GM21786 (cell line): Measurements from ENCODE around the gene COL16A1.

ENCODE experiments used
- ATAC-seq: cut with Tn5 transposase; IDR thresholded peaks from one replicate; pipeline ENCODE4 v1.9.1; 2021; ENCODE audit not compliant: unreplicated experiment

The COL16A1 gene

DNA sequence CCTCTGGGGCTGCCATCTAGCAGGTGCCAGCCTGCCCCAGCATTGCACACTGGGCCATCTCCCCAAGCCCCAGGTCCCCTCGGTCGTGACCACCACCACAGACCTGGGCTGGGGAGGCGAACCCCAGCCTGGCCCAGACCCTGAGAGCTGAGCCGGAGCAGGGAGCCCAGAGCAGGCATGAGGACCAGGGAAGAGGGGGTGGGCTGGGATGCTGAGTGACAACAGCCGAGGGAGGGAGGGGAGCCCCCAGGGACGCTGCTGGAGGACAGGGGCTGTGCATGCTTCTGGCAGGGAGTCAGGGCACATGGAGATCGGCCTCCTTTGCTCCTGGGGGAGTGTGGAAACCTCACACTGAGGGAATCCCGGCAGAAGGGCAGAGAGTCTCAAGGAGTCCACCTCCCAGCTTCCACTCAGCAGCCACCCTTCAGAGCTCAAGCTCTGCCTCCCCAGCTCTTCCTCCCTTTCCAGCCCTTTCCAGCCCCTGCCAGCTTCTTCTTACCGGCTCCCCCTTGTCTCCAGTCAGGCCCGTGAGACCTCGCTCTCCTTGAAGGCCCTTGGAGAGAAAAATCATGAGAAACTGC is 35.4 kb downstream of the COL16A1 start:
- no peak for ATAC-seq

DNA sequence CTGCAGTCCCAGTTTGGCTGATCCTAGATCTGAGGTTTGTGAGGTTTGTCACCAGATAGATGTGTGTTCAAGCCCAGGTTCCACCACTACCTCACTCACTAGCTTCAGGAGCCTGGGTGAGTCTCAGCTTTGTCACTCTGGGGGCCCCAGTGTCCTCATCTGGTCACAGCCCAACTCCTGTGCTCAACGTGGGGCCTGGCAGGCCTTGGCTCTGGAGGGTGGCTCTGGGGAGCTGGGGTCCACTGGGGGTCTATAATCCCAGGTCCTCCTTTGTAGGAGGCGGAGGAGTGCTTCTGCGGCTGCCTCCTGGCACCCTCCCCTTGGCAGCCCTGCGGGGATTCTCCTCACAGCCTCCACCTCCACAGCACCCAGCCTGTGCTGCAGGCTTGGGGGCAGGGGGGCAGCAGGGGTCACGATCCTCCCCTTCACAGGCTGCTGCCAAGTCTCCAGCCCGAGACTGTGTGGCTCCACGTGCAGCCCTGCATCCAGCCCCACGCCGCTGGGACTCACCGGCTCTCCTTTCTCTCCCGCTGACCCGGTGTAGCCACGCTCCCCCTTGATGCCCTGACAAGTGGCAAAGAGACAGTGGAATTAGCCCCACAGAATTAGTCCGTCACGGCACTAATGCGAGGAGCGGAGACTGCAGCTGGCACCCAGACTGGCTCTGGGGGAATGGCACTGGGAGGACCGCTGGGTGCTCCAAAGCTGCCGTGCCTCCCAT is 36.6 kb downstream of the COL16A1 start:
- ATAC-seq, result no peak

DNA sequence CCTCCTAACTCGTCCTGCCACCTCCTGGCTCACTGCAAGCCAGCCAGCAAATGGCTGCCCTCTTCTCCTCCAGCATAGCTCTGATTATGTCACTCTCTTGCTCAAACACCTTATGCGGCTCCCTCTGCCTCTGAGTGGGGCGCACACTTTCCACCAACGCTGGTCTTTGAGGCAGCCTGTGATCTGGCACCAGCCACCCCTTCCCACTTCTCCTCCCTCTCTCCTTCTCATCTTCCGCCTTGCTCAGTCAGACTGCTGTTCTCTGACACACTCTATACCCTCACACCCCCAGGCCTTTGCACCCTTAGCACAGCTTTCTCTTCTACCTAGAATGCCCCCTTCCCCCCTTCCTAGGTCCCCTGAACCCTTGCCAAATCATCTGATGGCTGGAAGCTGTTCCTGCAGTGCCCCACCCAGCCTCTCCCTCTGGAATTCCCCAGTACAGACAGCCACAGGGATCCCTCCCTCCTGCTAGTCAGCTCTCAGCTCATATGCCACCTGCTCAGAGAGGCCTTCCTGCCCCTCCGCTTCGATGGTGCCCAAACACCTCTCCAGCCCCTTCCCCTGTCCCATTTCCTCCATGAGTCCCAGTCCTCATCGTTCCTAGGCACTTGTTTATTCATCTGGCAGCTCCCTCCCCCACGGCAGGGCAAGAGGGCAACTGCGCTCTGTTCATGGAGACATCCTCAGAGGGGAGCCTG is 37.4 kb downstream of the COL16A1 start:
- no peak for ATAC-seq

DNA sequence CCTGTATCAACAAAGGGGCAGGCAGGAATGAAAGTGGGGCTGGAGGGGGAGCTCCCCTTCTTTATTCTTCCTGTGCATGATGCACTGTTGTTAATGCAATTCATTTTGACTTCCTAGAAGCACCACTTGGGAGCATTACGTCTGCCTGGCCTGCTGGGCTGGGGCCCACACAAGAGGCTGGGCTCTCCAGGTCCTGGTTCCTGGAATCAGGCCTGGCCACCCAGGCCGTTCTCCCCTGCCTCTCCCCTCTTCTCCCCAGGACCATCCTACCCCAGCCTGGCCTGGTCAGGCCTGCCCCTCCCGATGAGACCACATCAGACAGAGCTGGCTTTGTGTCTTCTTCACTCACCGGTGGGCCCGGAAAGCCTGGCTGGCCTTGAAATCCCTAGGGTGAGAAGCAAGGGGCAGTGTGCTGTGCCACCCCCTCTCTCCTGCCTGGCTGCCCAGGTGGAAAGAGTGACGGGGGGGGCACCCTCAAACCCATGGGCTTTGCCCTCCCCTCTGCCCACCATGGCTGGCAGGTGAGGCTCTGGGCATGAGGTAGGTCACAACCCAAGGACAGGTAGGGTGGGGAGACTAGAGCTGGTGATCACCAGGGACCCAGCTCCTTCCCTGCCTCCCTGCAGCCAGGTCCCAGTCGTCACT is 38.5 kb downstream of the COL16A1 start:
- ATAC-seq, result no peak

DNA sequence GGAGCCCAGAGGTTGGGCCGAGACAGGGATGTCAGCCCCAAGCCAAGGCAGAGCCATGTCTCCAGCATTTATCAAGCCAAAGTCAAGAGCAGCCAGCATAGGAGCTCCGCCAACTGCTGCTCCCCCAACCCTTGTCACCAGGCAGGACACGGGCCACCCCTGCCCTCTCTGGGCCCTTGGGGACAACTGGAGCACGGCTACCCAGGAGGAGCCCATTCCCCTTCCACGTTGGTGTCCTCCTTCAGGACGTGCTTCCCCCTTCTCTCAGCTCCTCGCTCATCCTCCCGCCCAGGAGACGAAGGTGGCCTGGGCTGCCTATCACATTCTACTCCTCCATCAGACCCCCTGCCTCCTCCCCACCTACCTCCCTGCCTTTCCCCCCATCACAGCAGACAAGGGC is 39.3 kb downstream of the COL16A1 start:
- no peak for ATAC-seq

DNA sequence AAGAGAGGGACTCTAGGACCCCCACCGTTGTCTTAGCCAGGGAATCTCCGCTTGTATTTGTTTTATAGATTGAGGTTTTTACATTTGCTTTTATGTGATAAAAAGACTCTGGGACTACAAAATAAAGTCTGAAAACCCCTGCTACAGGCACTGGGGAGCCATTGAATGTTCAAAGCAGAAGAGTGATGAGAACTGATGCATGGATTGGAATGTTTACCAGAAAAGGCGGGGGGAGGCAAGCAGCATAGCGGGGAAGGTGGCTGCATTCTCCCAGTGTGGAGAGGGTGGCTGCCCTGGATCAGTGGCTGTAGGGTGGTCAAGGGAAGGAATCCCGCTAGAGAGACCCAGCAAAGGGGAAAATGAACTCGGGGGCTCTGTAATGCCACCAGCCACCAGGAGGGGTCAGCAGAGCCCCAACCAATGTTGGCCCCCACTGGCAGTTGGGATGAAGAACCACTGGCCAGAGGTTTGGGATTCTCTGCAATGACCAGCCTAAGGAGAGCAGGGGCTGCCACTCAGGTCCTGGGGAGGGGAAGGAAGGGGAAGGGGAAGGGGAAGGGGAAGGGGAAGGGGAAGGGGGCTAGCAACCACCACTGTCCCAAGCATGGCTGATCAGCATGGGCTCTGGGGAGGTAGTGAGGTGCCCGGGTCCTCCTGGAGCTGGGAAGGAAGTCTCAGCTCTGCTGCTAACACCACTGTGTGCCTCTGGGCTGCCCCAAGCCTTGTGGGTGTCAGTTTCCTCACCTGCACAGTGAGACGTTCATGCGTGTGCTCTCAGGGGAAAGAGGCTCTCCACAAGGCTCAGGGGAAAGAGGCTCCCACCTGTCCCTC is 40.0 kb downstream of the COL16A1 start:
- ATAC-seq, result no peak

DNA sequence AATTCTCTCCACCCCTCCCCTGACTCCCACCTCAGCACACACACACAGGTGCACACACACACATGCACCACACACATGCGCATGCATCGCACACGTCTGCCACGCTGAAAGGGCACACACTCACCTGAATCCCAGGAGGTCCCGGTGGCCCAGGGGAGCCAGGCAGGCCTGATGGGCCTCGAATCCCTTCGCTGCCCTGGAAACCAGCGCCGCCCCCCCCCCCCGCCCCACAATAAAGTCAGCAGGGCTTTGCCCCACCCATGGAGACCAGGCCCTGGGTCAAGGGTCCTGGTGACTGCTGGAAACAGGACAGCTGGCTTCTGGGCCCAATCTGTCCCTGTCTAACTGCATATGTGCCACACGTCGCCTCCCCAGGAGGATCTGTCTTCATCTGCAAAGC is 41.4 kb downstream of the COL16A1 start:
- no peak for ATAC-seq

DNA sequence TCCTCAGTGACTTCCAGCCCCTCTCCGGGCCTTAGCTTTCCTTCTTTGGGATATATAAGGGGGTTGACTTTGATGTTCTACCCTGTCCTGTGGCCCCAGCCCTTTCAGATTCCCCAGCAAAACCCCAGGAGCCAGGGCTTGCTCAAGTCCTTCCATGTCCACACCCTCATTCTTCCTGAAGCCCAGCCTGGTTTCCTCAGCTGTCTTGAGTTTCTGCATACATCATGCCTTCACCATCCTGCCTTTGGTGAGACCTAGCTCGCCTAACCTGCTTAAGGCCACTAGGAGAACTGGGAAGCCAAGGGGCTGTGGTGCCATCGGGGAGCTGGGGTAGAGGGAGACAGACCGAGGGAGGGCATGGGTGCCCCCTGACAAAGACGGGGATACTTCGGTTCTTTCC is 42.0 kb downstream of the COL16A1 start:
- no peak for ATAC-seq

DNA sequence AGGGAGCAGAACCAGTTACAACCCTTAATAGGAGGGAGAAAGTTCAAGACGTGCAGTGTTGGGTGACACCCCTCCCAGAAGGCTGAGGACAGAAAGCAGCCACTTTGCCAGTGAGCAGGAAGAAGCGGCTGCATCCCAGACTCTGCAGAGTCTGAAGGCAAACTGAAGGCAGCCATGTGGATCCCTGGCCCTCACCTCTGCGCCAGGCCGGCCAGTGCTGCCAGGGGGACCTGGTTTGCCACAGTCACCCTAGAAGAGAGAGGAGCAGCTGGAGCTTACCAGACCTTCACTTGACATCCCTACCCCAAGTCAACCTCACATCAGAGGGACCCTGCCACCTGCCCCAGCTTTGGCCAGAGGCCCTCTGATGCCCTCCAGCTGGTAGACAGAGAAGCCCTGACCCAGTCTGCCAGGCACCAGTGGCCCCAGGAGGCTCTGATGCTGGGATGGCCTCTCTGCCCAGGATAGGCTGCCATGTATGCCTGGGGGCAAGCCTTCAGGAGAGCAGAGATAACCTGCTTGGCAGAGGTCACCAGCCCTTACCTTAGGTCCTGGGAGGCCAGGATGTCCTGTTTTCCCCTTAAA is 42.9 kb downstream of the COL16A1 start:
- ATAC-seq, result no peak

DNA sequence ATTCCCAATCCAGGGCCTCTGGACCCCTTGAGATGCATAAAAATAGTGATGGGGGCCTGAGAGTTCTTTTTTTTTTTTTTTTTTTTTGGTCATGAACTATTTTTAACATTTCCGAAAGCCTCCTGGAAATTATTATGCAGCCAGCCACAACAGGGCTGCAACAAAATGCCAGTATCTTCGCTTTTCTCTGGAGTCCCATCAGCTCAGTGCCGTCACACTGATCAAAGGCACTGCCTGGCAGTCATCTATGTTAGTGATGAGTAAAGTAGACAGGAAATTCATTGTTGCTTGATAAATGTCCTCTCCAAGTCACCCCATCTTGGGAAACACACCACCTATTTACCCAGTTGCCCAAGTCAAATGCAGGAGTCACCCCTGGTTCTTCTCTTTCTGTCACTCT is 43.9 kb downstream of the COL16A1 start:
- no peak for ATAC-seq

DNA sequence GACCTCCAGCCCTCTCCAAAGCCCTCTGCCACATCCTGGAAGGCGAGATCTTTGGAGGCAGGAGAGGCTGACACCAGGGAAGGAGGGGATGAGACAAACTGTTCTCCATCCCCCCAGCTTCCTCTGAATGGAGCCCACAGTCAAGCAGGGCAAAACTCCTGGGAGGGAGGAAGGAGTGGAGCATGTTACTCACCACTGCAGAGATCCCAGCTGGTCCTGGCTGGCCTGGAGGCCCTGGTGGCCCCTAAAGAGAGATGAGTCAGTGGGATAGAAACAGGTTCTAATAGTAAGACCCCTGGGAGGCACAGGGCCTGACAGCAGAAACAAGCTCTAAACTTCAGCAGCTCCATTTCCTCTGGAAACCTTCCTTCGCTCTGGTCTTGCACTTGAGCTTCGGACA is 45.1 kb downstream of the COL16A1 start:
- no peak for ATAC-seq

DNA sequence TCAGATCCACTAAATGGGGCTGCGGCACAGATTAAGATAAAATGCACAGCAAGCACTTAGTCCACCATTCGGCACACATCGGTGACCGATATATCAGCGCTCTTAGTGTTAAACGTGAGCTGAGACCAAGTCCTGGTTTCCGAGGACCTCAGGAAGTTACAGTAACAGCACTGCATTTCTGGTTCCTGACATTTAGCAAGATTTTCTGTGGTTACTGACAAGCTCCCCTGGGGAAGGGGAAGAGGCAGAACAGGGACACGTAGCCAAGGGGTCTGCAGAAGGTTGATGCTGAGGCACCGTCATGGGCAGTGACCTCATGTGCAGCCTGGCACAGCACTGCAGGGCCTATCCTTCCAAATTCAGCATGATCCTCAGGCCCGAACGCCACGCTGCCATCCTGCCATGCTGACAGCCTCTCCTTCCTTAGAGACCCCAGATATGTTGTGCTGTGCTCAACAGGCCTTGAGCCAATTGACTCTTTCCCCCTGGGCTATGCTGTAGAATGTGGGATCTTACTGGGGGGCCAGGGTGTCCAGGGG is 45.8 kb downstream of the COL16A1 start:
- no peak for ATAC-seq

DNA sequence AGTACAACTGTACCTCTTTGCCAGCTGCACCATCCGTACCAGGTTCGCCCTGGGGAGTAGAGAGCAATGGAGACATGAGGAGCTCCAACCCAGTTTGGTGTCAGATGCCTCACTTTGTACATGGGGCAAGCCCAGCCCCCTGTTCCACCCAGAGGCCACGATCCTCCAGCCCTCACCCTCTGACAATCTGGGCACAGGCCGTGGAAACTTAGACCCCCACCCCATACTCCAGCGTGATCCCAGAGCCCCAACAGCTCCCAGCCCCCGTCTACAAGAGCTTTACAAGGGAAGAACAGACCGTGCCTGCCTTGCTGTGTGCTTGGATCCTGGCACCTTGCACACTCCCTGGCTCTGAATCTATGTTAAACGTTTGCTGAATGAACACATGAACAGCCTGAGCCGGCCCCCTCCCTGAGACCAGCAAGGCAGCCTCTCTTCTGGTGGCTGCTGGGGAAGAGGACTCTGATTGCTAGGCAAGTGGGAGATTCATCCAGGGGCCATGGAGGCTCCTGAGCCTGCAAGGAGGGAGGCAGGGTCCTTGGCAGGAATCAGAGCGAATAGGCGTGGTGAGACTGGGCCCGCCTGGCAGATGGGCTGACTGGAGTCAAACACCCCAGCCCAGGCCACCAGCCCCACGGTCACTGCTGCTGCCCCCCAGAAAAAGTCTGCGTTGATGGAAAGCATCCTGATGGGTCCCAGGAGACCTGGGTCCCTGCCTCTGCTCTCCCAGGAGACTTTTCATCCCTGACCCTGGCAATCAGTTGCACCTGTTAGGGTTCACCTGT is 46.6 kb downstream of the COL16A1 start:
- ATAC-seq, result no peak

DNA sequence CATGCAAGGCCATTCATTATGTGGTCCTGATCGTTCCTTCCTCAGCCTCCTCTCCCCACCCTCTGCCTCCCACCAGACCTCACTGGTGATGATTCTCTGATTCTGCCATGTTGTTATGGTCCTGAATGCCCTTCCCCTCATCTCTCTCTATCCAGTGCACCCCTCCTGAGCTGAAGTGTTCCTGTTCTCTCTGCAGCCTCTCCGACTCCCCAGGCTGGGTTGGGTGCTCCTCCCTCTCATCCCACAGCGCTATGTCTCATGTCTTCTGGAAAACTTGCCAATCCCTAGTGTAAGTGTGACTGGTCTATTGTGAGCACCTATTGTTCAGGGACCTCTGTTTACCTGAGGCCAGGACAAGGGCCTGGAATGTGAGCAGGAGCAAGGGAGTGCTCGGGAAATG is 48.1 kb downstream of the COL16A1 start:
- ATAC-seq, result no peak

DNA sequence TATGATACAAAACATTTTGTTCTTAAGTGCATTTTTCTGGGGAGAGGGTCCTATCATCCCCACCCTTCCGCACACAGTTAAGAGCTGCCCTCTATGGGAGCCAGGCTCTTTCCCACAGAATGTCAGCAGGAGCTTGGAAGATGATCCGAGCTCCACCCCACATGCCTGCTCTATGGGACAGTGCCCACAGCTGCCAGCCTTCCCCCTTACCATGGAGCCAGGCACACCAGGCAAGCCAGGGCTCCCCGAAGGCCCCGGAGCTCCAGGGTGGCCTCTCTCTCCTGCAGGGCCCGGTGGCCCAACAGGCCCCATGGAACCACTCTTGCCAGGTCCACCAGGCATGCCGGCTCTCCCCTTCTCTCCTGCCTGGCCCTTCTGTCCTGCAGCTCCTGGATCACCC is 48.7 kb downstream of the COL16A1 start:
- ATAC-seq, result no peak

DNA sequence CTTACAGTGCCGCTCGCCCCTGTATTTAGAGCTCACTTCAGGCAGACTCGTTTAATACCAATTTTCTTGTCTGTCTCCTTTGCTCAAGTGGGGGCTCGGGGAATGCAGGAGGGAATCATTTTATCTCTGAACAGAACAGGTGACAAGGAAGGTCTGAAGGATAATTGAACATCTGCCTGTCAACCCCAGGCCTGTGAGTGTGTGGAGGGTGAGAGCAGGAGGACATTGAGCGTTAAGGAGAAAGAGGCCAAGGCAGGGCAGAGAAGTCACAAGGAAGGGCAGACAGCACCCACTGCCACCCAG is 49.4 kb downstream of the COL16A1 start:
- no peak for ATAC-seq

DNA sequence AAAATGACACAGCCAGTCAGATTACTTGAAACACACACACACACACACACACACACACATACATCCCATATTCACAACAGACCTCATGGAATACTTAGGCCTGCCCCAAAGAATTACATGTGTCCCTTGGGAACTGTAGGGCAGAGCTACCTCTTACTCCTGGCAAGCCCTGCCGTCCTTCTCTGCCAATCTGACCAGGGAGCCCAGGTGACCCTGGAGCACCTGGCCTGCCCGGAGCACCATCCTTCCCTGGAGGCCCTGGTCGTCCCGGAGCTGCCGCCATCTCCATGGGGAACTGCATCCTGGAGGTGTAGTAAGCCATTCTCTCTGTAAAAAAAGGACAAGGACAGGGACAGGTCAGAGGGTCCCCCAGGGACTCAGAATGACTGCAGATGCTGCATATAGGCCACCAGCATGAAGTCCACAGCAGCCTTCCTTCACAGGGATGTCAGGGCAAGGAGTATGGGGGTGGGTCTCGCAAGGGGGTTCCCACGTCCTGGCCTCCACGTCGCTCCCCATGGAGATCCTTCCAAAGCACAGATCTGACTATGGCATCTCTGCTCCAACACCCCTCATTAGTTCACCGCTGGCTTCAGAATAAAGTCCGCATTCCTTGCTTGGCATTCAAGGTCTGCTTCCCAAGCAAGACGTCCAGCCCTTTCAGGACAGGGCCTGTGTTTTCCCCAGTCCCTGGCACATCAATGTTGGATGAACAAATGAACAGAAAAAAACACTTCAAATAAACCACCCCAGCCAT is 49.9 kb downstream of the COL16A1 start:
- ATAC-seq, result no peak

DNA sequence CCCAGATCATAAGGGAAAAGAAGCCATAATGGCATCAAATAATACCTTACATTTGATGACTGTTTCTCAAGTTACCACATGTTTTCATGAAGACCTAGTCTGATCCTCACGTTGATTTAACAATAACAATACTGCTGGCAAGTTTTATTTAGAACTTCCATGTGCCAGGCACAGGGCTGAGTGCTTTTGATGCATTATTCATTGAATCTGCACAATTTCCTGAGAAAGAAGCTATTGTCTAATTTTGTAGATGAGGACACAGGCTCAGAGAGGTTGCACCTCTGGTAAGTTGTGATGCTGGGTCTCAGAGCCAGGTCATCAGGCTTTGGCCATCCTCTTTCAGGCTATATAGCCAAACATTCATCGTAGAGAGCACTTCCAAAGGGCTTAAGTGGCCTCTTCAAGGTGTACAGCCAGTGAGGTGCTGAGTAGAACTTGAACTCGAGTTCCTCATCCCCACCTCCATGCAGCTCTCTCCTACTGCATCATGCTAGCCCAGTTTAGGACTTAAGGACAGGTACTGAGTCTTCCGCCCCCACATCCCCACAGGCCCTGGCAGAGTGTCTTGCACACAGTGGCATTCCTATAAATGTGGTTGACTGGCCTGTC is 50.8 kb downstream of the COL16A1 start:
- no peak for ATAC-seq

DNA sequence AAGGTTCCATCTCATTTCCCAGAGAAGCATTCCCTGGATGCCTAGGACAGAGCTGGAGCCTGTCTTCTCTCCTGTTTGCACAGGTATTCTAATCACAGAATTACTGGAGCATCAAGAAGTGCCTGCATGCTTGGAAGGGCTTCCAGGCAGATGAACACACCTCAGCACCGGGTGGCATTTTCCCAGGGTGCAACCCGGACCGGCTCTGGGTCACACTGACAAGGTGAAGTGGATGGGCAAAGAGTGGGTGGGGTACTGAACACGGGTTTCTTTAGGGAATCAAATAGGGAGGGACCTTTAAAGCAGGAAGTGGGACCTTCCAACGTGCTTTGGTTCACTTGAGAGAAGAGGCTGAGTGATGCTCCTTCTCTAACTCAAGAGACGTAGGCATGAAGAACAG is 52.1 kb downstream of the COL16A1 start:
- ATAC-seq, result no peak
